ENCODE measurements around the gene IGF2R.

GRCh38 chr6:160110586-160111123 lies 141.8 kb downstream of the IGF2R start:
- TF ChIP-seq, protein P1, sequence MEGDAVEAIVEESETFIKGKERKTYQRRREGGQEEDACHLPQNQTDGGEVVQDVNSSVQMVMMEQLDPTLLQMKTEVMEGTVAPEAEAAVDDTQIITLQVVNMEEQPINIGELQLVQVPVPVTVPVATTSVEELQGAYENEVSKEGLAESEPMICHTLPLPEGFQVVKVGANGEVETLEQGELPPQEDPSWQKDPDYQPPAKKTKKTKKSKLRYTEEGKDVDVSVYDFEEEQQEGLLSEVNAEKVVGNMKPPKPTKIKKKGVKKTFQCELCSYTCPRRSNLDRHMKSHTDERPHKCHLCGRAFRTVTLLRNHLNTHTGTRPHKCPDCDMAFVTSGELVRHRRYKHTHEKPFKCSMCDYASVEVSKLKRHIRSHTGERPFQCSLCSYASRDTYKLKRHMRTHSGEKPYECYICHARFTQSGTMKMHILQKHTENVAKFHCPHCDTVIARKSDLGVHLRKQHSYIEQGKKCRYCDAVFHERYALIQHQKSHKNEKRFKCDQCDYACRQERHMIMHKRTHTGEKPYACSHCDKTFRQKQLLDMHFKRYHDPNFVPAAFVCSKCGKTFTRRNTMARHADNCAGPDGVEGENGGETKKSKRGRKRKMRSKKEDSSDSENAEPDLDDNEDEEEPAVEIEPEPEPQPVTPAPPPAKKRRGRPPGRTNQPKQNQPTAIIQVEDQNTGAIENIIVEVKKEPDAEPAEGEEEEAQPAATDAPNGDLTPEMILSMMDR (IDR thresholded peaks at IDR 0.05; ENCODE audit: poor library complexity): no peak
- no peak for TF ChIP-seq EZH2phosphoT487 (IDR thresholded peaks at IDR 0.05; ENCODE audit: low read depth, severe bottlenecking, unreplicated experiment)
- no peak for TF ChIP-seq EZH2 (IDR thresholded peaks at IDR 0.05; ENCODE audit: borderline replicate concordance)
